PC-3 (cell line): Measurements from ENCODE around the gene KCNQ1.

ENCODE experiments used
- EZH2 ChIP-seq: fragments of 300-600 bp; sonication (generic); IDR thresholded peaks from one replicate; pipeline ENCODE4 v1.6.1; 2017; ENCODE audit warnings: antibody characterized with exemption, mild to moderate bottlenecking, low read length; ENCODE audit not compliant: unreplicated experiment
- EZH2phosphoT487 ChIP-seq: fragments of 300-600 bp; sonication (generic); IDR thresholded peaks from 2 replicates; pipeline ENCODE4 v1.6.1; 2018; ENCODE audit warnings: mild to moderate bottlenecking, antibody characterized with exemption, low read length, borderline replicate concordance
- TF ChIP-seq, protein P1 (sequence below): fragments of 300-600 bp; sonication (generic); conservative IDR thresholded peaks from 2 replicates; pipeline ENCODE4 v1.5.1; 2017; ENCODE audit warnings: antibody characterized with exemption, low read depth, mild to moderate bottlenecking, low read length

DNA sequence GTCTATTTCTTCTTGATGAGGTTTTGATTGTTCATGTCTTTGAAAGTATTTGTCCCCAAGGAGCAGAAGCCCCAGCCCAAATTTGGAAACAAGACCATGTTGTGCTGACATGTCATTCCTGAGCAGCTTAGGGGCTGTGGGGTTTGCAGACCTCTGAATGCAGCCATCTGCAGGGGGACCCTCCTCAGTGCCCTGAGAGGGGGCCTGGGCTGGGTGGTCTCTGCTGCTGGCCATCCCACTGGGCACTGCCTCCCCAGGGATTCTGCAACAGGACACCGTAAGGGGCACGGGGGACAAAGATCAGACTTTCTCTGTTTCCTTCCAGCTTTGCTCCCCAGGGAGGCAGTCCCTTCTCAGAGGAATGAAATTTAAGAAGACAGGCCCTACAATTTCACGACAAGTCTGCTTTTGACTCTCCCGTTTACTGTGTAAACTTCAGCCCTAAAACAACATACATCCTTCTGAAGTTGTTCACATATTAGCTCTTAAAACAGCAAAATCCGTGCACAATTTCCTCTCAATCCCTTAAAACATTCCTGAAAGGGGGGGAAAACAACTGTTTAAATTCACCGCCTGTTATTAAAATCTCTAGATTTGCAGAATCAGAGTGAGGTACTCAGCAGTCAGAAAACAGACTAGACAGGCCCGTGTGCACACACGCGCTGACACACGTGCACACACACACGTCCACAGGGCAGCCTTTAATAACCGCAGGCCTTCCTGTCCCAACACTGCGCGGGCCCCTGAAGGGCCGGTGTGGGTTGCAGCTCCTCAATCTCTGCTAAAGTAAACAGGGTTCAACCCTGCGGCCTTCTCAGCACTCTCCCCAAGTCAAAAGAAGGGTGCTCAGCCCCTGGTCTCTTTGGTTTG lies 109.8 kb downstream of the KCNQ1 start:
- TF ChIP-seq, protein P1, sequence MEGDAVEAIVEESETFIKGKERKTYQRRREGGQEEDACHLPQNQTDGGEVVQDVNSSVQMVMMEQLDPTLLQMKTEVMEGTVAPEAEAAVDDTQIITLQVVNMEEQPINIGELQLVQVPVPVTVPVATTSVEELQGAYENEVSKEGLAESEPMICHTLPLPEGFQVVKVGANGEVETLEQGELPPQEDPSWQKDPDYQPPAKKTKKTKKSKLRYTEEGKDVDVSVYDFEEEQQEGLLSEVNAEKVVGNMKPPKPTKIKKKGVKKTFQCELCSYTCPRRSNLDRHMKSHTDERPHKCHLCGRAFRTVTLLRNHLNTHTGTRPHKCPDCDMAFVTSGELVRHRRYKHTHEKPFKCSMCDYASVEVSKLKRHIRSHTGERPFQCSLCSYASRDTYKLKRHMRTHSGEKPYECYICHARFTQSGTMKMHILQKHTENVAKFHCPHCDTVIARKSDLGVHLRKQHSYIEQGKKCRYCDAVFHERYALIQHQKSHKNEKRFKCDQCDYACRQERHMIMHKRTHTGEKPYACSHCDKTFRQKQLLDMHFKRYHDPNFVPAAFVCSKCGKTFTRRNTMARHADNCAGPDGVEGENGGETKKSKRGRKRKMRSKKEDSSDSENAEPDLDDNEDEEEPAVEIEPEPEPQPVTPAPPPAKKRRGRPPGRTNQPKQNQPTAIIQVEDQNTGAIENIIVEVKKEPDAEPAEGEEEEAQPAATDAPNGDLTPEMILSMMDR, result no peak
- no peak for TF ChIP-seq EZH2
- TF ChIP-seq EZH2phosphoT487, result no peak
